GM12892 (cell line): ENCODE data around the gene RINL.
A peak's percentile ranks its signal among the peaks of the same experiment; 100 is the strongest.

Experiments used
- DNase-seq: peaks from one replicate; pipeline ENCODE4 v3.0.0; 2011; ENCODE audit not compliant: insufficient read length
- FAIRE-seq: peaks from 2 replicates; lab custom pipeline; 2011; peaks lifted over from hg19 to GRCh38; lab: Jason Lieb, UNC
- POLR2A ChIP-seq: IDR thresholded peaks from 2 replicates; pipeline ENCODE4 v1.6.1; 2011; ENCODE audit warnings: low read depth, low read length, control low read depth
- POLR2AphosphoS5 ChIP-seq: IDR thresholded peaks from 2 replicates; pipeline ENCODE4 v1.6.1; 2011; ENCODE audit warnings: low read depth, low read length, control low read depth
- TAF1 ChIP-seq: IDR thresholded peaks from 2 replicates; pipeline ENCODE4 v1.6.1; 2011; ENCODE audit warnings: low read depth, mild to moderate bottlenecking, control low read depth, low read length, borderline replicate concordance

The RINL gene

DNA sequence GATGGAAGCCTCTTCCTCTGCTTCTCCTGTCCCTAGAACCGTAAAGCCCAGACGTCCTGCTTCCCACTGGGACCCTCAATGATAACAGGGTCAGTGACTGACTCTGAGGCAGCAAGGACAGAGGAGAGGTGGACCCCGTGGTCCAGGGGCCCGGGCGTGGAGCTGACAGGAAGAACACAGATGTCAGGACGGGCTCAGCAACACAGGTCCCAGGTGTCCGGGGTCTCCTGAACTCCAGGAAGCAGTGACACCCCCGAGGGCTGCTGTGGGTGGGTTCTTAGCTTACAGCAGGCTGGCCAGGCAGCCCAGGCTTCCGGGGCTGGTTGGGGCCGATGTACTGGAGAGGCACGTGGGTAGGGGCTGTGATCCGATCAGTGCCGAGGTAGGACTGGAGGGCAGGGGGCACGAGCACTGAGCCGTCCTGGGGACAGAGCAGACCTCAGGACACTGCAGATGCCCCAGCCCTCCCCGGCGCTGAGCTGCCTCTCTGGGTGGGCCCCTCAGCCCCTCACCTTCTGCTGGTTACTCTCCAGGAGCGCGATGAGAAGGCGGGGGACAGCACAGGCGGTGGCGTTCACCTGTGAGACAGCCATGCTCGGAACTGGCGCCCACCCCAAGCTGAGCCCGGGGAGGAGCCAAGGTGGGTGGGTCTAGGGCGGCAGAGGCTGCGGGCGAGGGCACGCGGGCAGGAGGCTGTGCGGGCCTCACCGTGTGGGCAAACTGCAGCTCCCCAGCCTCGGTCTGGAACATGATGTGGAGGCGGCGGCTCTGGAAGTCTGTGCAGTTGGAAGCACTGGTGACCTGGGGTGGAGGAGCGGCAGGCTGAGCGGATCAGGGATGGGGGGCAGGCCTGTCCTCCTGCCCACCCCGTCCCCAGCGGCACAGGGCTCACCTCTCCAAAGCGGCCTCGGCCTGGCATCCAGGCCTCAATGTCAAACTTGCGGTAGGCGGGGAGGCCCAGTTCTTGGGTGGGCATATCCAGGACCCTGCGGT is 37.5 kb upstream of the RINL start:
- DNase-seq (no peak), FAIRE-seq (no peak)
- TF ChIP-seq TAF1 (no peak), POLR2AphosphoS5 (no peak), POLR2A (no peak)

DNA sequence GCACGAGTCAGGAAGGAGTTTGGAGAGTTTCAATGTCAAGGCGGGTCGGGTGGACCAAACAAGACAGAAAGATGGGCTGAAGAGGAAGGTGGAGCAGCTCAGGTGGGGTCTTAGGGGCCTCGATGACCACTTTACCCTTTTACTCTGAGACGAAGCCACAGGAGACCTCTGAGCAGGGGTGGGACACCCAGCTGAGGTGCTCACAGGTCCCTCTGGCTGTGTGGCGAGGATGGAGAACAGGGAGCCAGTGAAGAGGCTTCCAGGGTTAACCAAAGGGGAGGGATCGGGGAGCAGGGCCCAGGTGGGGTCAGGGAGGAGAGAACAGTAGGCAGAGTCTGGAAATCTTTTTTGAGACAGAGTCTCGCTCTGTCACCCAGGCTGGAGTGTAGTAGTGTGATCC is 35.9 kb upstream of the RINL start:
- TF ChIP-seq TAF1 (no peak), POLR2AphosphoS5 (no peak), POLR2A (no peak)
- DNase-seq (no peak), FAIRE-seq (no peak)

DNA sequence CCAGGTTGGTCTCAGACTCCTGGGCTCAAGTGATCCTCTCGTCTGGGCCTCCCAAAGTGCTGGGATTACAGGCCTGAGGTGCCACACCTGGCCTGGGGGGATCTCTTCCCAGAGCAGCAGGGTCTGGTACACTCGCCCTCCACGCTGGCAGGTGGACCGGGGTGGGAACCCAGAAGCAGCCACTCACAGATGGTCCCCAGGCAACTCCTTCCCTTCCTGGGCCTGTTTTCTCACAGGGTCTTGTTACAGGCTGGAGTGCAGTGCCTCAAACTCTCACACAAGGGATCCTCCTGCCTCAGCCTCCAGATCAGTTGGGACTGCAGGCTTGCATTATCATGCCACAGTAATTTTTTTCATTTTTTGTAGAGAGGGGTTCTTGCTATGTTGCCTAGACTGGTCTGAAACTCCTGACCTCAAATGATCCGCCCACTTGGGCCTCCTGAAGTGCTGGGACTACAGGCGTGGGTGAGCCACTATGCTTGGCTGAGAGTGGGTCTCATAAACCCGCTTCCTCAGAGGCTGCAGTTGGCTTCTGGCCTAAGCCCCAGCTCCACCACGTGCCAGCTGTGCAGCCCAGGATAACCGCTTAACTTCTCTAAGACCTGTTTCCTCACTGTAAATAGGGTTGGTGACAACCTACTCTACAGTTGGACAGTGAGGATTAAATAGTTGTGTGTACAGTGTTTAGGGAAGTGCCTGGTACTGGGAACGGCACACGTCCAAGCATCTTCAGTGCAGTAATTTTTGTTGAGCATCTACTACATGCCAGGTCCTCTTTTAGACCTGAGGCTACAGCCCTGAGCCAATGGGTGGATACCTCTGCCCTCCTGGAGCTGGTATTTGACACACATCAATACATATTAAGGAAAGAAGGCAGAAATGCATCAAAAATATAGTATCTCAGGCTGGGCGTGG is 34.8 kb upstream of the RINL start:
- DNase-seq (peak; percentile 21), FAIRE-seq (peak; percentile 72)
- TF ChIP-seq TAF1: no peak
- TF ChIP-seq POLR2AphosphoS5: no peak
- no peak for TF ChIP-seq POLR2A

DNA sequence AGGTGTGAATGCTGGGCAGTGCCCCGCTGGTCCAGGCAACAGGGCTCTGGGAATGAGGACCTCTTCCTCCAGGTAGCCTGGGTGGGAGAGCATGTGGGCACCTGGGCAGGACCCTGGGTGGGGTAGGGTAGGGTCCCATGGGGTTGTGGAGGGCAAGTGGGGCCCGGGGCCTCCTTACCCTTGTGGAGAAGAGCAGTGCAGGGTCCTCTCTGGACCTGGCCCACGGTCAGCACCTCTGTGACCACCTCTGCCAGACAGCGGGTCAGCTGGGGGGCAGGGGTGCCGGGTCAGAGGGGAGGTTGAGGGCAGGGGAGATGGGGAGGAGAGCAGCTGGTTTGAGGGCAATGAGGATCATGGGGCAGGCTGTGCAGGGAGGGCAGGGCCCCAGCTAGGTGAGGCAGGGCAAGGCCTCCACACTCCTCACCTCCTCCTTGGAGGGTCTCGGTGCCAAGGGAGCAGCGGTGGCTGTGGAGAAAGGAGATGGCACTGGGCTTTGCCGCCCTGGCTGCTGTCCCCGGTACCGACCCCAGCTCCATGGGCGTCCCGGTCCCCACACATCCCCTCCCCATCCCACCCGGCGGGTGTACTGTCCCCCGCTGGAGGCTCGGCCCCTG is 33.4 kb upstream of the RINL start:
- TF ChIP-seq POLR2A (no peak), TAF1 (no peak), POLR2AphosphoS5 (no peak)
- FAIRE-seq: no peak
- DNase-seq: no peak

DNA sequence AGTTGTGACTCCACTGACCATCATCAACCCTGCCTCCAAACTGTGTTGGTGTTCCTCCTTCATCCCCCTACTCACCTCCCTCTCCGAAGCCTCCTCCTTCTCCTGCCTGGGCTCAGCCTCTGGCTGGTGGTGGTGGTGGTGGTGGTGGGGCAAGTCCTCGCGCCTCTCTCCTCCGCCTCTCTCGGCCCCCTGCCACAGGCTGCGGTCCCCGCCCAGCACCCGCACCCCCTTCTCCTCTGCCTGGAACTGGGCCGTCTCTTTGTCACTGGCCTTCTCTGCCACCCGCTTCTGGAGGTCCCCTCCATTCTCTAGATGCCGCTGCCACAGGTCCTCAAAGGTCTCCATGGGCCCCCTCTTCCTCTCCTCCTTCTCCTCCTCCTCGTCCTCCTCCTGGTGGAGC is 32.4 kb upstream of the RINL start:
- FAIRE-seq: no peak
- no peak for TF ChIP-seq TAF1
- no peak for TF ChIP-seq POLR2AphosphoS5
- no peak for TF ChIP-seq POLR2A
- DNase-seq: no peak

DNA sequence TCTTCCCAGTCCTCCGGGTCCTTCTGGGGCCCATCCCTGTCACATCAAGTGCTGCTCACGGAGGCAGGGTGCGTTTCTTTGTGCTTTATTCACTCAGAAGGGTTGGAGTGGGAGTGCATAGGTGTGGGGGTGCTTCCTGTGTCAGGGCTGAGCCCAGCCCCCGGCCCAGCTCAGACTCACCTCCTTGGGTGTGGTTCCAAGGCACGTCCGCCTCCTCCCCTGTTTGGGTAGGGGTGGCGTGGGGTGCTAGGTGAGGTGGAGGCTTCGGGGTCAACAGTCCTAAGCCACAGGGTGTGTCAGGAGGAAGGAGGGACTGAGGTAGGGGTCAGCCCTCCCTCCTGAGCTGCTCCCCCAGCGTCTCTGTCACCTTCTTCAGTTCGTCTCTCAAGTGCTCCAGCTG is 30.8 kb upstream of the RINL start:
- no peak for TF ChIP-seq TAF1
- TF ChIP-seq POLR2A: no peak
- DNase-seq: no peak
- no peak for FAIRE-seq

DNA sequence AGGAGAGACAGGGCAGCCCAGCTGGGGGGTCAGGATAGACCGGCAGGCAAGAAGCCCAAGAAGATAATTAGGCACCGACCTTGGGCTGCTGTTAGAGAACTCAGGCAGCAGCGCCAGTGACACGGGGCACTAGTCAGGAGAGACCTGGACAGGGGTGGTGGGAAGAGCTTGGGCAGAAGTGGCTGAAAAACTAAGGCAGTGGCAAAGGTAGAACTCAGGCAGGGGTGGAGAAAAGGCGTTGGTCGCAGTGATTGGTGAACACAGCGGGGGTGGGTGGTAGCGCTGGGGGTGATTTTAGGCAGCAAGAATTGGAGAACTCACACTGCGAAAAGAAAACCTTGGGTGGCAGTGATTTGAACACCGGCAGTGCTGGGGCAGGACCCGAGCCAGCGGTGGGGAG is 29.6 kb upstream of the RINL start:
- TF ChIP-seq TAF1 (no peak), POLR2AphosphoS5 (no peak), POLR2A (no peak)
- no peak for FAIRE-seq
- DNase-seq: no peak

DNA sequence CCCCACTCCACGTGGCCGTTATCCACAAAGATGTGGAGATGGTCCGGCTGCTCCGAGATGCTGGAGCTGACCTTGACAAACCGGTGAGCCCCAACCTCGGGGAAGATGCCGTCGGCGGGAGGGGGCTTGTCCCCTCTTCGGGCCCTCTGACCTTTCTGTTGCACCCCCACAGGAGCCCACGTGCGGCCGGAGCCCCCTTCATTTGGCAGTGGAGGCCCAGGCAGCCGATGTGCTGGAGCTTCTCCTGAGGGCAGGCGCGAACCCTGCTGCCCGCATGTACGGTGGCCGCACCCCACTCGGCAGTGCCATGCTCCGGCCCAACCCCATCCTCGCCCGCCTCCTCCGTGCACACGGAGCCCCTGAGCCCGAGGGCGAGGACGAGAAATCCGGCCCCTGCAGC is 29.2 kb upstream of the RINL start:
- no peak for TF ChIP-seq POLR2A
- TF ChIP-seq TAF1: no peak
- TF ChIP-seq POLR2AphosphoS5: no peak
- DNase-seq (no peak), FAIRE-seq (no peak)

DNA sequence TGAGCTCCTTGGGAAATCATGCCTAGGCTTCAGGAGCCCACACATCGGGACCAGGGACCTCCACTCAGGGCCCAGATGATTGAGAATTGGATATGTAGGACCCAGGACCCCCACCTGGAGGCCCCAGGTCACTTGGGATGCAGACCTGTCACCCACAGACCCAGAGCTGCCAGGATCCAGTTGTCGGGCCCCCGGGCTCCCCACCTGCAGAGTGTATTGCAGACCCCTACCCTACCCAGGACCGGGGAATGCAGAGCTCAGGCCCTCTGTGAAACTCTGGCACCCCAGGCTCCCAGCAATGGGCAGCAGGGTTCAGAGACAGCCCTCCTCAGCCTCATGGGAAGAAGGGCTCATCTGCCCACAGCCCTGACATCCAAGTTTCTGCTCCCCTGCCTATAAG is 27.5 kb upstream of the RINL start:
- DNase-seq (no peak), FAIRE-seq (no peak)
- TF ChIP-seq TAF1 (no peak), POLR2A (no peak), POLR2AphosphoS5 (no peak)

DNA sequence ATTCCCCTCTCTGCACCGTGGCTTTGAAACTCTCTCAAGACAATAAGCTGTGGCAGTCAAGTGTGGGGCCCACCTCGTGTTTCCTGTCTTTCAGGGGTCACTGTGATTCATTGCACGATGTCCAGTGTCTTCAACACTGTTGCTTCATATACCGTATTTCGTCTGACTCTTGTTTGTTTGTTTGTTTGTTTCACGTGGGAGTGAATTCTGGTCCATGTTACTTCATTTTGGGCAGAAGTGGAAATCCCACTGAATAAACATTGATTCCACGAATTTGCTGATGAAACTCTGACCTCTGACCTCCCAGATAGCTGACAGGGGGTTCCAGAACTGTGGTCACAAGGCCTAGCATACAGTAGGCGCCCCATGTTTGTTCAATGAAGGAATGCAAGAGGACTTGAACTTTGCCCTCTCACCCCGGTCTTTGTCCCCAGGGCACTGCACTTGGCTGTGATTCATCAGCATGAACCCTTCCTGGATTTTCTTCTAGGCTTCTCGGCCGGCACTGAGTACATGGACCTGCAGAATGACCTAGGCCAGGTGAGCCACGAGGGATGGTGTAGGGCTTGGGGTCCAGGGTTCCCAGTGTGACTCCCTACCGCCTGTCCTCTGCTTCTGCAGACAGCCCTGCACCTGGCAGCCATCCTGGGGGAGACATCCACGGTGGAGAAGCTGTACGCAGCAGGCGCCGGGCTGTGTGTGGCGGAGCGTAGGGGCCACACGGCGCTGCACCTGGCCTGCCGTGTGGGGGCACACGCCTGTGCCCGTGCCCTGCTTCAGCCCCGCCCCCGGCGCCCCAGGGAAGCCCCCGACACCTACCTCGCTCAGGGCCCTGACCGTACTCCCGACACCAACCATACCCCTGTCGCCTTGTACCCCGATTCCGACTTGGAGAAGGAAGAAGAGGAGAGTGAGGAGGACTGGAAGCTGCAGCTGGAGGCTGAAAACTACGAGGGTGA is 26.8 kb upstream of the RINL start:
- DNase-seq: no peak
- FAIRE-seq: no peak
- TF ChIP-seq POLR2AphosphoS5 (no peak), TAF1 (no peak), POLR2A (no peak)
